ENCODE data around the gene SEMA3F.

- no peak for TF ChIP-seq EZH2 (IDR thresholded peaks at IDR 0.05; ENCODE audit: borderline replicate concordance)
- TF ChIP-seq CTCF (IDR thresholded peaks at IDR 0.05; ENCODE audit: poor library complexity), result no peak
- no peak for TF ChIP-seq EZH2phosphoT487 (IDR thresholded peaks at IDR 0.05; ENCODE audit: low read depth, severe bottlenecking, unreplicated experiment)
These were observed 3.5 kb downstream of the SEMA3F start for GRCh38 chr3:50158530-50159146.
